GM21619 (cell line): ENCODE data around the gene DAPK1.

Experiments used
- ATAC-seq: cut with Tn5 transposase; IDR thresholded peaks from one replicate; pipeline ENCODE4 v1.9.1; 2021; ENCODE audit not compliant: unreplicated experiment

DAPK1 gene

GRCh38 chr9:87609002-87609401 is 111.3 kb downstream of the DAPK1 start:
- ATAC-seq = no peak

- ATAC-seq = no peak
Measured at GRCh38 chr9:87609486-87609885, 111.8 kb downstream of the DAPK1 start.

GRCh38 chr9:87610200-87611155 is 112.8 kb downstream of the DAPK1 start:
- ATAC-seq = no peak

GRCh38 chr9:87611776-87612175 is 114.1 kb downstream of the DAPK1 start:
- ATAC-seq = no peak

DNA sequence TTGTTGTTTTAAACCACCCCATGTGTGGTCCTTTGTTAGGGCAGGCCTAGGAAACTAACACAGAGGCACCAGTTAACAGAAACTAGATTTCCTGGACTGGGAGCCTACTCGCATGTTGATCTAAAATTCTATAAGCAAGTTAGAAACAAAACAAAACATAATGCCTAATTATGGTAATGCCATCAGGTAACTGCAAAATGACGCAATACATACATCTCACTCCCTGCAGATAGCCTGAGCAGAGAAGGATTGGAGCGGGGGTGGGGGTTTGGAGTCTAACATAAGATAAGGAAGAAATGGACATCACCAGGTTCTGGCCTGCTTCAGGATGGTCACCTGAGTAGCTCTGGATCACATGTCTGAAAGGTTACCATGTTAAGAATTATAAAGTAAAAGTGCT is 114.9 kb downstream of the DAPK1 start:
- ATAC-seq = no peak

DNA sequence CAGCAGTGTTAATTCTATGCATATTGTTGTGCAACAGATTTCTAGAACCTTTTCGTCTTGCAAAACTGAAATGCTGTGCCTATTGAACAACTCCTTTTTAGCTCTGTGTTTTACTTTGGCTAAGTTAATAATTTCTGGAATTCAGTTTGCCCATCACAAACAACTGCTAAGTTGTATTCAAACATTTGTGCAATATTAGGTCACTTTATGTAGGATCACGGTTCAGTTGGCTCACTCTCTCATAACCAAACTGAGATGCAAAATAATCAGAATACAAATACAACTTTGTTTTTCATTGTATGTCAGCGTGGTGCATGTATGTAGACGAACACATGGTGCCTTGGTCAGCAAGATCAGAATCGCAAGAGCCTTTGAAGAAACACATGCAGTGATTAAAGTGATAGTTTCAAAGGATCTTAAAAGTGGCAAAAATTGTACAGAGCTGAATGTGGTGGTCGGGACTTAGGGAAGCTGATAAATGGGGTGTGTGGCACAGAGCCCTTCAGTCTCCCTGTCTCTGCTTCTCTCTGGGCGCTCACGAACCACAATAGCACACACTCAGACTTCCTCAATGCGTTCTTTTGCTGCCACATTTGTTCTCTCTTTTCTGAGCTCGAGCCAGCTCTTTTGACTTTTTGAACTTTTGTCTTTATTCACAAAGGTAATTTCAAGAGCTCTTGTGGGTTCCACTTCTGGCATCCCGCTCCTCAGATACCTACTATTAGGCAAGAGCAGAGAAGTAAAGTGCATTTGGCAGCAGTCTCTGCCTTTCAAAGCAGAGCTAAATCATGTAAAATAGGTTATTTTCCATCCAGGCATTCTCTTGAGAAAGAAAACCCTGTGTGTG is 115.8 kb downstream of the DAPK1 start:
- peak; percentile 52 for ATAC-seq

DNA sequence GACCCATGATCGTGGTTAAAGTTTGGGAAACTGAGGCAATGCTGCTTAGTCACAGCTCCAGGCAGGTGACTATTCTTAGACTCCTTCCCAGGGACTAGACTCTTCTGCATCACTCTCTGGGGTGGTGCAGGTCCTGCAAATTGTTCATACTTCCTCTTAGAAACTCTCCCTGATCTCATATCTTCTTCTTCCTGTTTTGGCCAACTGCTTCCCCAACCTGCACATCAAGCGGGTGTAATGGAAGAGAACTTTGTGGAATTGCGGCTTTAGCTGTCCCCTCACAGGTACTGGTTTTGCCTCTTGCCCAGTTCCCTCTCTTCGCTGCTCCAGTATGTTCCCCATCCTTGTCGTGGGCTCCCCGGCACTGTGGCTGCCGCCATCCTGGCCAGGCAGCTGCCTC is 116.7 kb downstream of the DAPK1 start:
- no peak for ATAC-seq

DNA sequence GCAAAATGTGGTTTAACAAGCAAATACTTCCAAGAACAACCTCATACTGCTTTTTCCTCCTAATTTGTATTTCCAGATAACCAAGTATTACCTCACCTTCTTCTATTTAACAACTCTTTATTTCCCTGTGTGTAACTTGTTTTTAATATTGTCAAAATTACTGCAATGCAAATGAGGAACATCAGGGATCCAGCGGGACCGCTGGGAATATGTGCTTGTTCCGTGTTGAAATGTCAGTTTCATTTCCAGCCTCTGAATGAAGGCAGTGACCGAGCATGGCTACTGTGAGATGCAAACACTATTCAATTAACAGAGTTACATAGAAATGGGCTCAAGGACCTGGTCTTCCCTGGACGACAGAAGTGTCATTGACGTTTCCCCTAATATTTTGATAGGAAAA is 117.5 kb downstream of the DAPK1 start:
- no peak for ATAC-seq

DNA sequence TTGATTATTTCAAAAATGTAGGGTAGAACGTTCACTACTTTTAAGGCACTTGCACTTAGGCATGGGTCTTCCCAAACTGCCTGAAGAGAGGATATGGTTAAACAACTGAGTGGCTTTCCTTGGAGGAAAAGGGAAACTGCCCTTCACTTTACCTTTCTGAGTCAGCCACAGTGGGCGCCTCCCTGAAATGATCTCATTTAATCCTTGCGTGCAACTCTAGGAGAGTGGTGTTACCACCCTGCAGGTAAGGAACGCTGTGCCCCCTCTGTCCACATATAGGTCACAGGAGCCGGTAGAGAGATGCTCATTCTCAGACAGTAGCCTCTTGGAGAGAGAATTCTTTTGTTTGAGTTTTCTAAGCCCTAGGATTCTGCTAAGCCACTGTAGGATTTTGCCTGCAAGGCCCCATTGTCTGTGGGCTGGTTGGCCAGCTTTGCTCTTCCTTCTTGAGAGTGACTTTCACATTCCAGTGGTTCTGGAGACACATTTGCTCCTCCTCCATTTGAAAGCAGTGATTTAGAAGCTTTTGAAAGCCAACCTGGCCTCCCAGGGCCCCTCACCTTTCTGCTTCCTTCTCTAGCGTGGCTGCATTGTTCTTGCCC is 118.0 kb downstream of the DAPK1 start:
- no peak for ATAC-seq

DNA sequence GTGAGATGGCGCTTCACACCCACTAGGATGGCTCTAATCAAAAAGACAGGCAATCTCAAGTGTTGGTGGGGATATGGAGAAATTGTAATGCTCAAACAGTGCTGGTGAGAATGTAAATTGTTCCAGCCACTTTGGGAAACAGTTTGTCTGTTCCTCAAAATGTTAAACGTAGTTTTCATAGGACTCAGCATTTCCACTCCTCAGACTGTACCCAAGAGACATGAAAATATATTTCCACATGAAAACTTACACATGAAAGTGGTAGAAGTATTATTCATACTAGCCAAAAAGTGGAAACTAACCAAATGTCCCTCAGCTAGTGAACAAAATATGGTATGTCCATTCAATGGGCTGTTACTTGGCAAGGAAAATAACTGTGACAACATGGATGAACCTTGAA is 120.6 kb downstream of the DAPK1 start:
- ATAC-seq = no peak

- ATAC-seq = no peak
Measured at GRCh38 chr9:87618931-87619330, 121.3 kb downstream of the DAPK1 start.

DNA sequence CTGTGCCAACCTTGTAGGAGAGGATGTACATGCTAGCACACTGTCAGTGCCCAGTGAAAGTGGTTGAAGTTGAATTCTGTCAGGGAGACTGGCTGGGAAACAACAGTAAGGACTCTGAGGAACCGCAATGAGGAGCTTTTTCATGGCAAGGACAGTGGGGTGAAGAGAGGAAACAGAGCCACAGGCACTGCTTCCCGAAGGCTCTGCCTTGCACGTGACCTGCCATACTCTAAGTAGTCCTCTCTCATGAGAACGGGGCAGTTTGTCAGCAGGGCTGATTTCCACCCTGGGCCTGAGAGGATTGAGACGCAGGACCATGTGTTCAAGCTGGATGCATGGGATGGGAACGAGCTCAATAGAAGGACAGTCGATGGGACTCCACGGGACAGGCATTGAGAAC is 121.7 kb downstream of the DAPK1 start:
- ATAC-seq = no peak

DNA sequence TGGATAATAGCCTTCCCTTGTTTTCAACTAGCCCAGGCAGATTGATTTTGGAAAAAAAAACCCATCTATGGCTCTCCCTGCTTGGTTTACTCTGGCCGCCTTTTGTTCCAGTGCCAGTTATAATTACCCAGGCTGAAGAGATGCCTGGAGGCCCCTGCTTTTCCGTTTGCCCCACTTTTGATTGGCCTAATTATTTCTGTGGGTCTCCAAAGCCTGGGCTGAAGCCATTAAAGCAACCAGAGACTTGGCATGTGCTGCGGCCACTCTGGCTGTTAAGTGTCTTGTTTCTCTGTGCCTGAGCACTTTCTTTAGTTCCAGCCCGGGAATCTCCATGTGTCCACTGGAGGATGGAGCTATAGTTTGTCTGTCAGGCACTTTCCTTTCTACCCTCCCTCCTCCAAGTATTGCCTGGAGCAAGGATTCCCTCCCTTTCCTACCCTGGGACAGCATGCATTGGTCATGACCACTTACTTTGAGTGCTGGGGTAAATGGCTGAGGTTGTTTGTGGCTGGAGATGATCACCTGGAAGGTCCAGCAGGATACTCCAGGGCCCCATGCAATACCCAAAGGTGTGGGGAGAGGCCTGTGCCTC is 123.2 kb downstream of the DAPK1 start:
- ATAC-seq = no peak

DNA sequence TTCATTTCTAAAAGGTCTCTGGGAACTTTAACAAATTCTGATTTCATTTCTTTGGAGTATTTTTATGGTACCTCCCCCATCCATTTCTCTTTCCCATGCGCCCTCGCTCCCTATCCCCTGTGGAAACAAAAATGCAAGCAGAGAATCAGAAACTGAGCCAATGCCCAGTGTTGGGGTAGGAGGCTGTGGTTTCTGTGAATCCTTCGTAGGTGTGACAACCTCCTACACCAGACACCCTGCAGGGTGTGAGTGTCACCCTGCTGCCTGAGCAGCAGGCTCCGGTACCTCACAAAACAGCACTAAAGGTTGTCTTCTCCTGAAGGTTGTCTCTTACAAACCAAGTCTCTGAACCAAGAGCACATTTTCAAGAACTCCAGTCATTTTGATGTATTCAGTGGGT is 124.4 kb downstream of the DAPK1 start:
- no peak for ATAC-seq

- no peak for ATAC-seq
Measured at GRCh38 chr9:87622923-87623322, 125.3 kb downstream of the DAPK1 start.

GRCh38 chr9:87628346-87628745 is 130.7 kb downstream of the DAPK1 start:
- no peak for ATAC-seq

GRCh38 chr9:87629104-87629503 is 131.4 kb downstream of the DAPK1 start:
- ATAC-seq = no peak

DNA sequence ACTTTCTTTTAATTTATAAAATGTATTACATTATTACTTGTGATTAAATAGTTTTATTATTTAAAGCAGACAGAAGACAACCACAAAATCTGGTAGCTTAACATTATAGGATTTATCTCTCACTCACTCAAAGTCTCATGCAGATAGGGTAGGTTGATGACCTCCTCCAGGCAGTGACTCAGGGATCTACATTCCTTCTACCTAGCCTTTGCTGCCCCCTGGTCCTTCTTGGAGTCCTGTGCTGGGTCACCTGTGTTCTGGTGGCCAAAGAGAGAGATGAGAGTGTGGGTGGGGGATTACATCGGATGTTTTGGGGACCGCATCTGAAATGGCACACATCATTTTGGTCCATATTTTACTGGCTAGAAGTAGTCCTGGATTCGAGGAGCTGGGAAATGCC is 132.6 kb downstream of the DAPK1 start:
- no peak for ATAC-seq

DNA sequence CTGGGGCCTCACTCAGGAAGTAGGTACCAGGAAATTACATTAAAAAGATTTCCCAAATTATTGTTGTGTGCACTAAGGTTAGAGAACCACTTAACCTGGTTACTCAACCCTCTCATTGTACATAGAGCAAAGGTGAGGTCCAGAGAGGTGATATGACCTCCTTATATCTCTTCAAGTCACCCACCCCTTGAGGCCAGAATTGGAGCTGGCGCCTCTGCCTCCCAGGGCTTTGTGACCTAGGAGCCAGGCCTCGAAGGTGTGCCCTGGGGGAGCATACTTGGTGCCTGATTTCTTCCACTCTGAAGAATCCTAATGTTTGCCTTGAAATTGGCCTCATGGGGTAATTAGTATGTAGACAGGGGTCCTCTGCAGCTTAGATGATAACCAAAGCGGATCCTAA is 133.2 kb downstream of the DAPK1 start:
- no peak for ATAC-seq

DNA sequence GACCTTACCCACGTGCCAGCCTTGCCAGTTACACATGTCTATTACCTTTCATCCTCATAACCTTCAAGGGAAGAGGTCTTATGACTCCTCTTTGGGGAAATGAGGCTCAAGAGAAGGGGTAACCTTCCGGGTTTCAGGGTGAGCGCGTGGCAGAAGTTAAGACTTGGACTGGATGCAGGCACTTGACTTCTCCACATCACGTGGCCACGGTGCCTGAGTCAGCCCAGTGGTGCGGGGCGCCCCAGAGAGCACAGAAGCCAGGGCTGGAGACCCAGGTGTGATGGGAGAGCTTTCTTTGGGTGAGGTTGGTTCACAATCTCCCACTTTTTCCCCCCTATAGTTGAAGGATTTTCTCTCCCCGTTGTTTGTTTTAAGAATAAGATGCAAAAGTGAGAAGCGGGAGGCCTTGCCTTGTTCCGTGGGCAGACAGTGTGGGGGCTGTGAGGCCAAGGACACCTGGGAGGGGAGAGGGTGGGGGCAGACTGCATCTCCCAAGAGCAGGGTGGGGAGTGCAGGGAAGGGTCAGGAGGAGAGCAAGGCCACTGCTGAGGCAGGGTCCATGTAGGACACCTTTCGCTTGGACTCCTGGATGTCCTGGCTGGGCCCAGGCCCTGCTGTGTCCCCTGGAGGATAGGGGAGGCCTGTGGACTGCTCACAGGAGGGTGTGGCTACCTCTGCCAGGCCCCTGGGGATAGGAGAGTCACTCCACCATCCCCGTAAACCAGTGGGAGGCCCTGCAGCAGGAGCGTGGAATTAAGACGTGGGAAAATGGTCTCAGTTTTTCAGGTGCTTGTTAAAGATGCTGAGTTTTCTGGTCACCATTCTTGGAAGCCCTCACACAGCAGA is 138.2 kb downstream of the DAPK1 start:
- no peak for ATAC-seq
